ENCODE measurements around the gene ATP6V0A4.

GRCh38 chr7:138735399-138735798, 62.6 kb downstream of the ATP6V0A4 start:
- TF ChIP-seq CTCF (IDR thresholded peaks at IDR 0.05) (no peak), EP300 (IDR thresholded peaks at IDR 0.05; ENCODE audit: low read depth) (no peak)
